GM12864 (cell line): ENCODE results near the gene FLNB.

ENCODE experiments used
- DNase-seq: peaks from one replicate; pipeline ENCODE4 v3.0.0-alpha.2; 2011; ENCODE audit warnings: low read depth
- H3K4me3 ChIP-seq: 2 replicates; pipeline ENCODE4 v1.5.1; 2011; ENCODE audit warnings: mild to moderate bottlenecking, low read depth, low read length, control low read depth
- CTCF ChIP-seq: IDR thresholded peaks from 2 replicates; pipeline ENCODE4 v1.5.1; 2011; ENCODE audit warnings: low read depth, mild to moderate bottlenecking, moderate library complexity, low read length, control low read depth, inconsistent platforms; ENCODE audit errors: missing control alignments

Gene FLNB

GRCh38 chr3:58176827-58177489 is 168.7 kb downstream of the FLNB start:
- no peak overlapping the region for H3K4me3 ChIP-seq
- TF ChIP-seq CTCF = no peak
- DNase-seq = no peak

GRCh38 chr3:58177747-58178527 is 169.7 kb downstream of the FLNB start:
- DNase-seq = no peak
- H3K4me3 ChIP-seq = no peak overlapping the region; the same call in 1 of the 2 replicates
- TF ChIP-seq CTCF = peak; percentile 88

GRCh38 chr3:58178528-58179234 is 170.5 kb downstream of the FLNB start:
- no peak for TF ChIP-seq CTCF
- no peak overlapping the region for H3K4me3 ChIP-seq
- DNase-seq = no peak

- DNase-seq = no peak
- no peak for TF ChIP-seq CTCF
- H3K4me3 ChIP-seq = no peak overlapping the region
Measured at GRCh38 chr3:58179235-58180098, 171.2 kb downstream of the FLNB start.

GRCh38 chr3:58180099-58180880 is 172.1 kb downstream of the FLNB start:
- H3K4me3 ChIP-seq = no peak overlapping the region
- TF ChIP-seq CTCF = no peak
- no peak for DNase-seq
